Measurements from ENCODE around the gene VARS2. TPM values are rescaled to one million over a fixed set of nuclear protein-coding genes. Genes with fewer than 3 reads are reported as not detected.

Gene VARS2
- total RNA-seq, 2 donors from 2014 or later = 12.1 to 13.6 TPM

DNA sequence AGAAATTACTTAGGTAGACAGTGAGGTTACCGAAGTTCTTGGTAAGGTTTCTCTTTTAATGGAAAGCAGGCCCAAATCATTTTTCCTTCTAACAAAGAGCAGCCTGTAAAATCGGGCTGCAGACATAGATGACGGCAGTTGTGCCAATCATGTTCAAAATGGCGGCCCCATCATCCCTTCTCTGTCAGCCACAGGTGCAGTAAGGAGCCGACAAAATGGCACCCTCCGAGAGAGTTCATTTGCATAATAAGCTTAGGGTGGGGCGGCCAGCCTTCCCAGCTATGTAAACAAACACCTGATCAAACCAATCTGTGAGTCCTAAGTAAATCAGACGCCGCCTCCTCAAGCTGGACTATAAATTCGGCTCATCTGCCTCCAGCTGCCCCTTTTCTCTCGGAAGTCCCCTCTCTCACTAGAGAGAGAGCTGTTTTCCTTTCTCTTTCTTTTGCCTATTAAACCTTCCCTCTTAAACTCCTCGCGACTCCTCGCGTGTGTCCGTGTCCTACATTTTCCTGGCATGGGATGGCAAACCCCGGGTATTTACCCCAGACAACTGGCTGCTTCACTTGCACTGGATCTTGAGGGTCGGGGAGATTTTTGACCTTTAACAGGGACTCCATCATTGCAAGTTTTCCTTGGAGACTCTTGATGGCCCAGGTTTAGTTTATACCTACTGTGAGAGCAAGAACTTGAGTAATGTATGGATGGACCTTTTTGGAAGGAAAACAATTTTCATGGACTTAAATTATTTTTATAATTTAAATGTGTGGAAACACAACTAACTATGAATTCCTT is 38.6 kb upstream of the VARS2 start:
- peaks cover 0 to 17% of the 10 kb centered on the region in 2 donors for H3K4me1 ChIP-seq
- no peak overlapping the region for H3K27ac ChIP-seq
- no peak for DNase-seq (ENCODE audit: low spot score)
- H3K9me3 ChIP-seq = peaks cover 0 to 3% of the 10 kb centered on the region in 2 donors
- H3K27me3 ChIP-seq = no peaks in the 10 kb centered on the region
- H3K36me3 ChIP-seq = no peaks in the 10 kb centered on the region
- no peak overlapping the region for H3K4me3 ChIP-seq
- TF ChIP-seq, protein P1, sequence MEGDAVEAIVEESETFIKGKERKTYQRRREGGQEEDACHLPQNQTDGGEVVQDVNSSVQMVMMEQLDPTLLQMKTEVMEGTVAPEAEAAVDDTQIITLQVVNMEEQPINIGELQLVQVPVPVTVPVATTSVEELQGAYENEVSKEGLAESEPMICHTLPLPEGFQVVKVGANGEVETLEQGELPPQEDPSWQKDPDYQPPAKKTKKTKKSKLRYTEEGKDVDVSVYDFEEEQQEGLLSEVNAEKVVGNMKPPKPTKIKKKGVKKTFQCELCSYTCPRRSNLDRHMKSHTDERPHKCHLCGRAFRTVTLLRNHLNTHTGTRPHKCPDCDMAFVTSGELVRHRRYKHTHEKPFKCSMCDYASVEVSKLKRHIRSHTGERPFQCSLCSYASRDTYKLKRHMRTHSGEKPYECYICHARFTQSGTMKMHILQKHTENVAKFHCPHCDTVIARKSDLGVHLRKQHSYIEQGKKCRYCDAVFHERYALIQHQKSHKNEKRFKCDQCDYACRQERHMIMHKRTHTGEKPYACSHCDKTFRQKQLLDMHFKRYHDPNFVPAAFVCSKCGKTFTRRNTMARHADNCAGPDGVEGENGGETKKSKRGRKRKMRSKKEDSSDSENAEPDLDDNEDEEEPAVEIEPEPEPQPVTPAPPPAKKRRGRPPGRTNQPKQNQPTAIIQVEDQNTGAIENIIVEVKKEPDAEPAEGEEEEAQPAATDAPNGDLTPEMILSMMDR (IDR thresholded peaks at IDR 0.05) = no peak

DNA sequence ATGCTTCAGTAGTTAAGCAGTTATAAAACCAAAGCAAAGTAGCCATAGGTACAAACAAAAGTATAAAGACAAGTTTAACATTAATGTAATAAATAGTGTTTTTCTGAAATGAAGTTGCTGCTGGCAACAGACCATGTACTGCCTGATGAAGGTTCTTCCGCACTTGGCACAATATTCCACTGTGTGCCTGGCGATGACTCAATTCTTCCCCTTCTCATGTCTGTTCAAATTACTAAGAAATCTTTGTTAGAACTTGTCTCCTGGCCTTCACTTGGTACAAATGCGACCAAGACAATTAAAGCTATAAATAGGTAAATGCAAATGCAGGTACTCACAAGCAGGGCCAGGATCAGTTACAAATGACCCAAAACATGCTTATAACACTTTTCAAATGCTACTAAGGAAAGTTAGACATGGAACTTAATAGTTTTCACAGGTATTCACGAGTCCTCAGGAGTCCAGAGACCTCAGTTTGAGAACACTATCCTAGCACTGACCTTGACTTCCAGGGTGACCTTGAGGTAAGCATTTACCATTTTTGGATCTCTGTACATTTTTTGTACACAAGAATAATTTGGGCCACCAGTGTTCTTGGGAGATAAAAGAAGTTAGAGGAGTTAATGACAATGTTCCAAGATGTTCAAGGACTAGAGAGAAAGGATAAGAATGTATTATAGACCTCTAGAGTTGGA is 37.9 kb upstream of the VARS2 start:
- no peaks in the 10 kb centered on the region for H3K27me3 ChIP-seq
- TF ChIP-seq, protein P1 (IDR thresholded peaks at IDR 0.05) = no peak

DNA sequence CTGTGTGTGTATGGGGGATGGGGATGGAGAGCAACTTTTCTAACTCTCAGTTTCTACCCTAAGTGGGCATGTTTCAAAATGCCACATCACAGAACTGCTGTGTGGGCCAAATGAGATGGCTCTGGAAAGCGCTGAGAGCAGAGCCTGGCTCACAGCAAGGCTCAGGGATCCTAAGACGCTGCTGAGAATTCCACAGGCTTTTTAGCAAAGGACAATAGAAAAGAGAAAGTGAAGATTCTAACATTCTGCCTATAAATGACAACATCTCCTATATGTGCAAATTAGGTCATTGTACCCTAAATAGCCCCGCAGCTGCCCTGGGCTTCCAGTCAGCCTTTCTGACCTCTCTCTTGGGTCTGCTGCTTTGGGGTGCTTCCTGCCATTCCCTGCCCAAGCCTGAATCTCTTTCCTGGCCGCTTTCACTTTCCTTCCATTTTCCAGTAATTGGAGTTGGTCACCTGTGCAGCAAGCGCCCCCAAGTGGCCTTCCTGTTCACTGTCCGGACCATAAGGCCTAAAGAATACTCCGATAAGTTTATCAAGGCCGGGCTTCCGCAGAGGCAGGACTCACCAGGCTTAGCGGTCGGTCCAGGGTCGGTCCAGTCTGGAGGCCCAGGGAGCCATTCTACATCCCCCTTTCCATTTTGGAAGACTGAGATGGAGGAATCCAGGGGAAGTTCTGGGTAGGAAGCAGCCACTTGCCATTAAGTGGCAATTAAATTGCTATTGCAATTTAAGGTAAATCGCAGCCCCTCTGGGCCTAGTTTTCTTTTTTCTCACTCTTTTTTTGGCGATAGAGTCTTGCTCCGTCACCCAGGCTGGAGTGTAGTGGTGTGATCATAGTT is 36.4 kb upstream of the VARS2 start:
- peak; percentile 96 for DNase-seq (ENCODE audit: low spot score)

More for the DNA sequence above, 37.9 kb upstream of the VARS2 start:
- no peak for DNase-seq (ENCODE audit: low spot score)
- Histone ChIP-seq H3K9me3 (peaks cover 0 to 3% of the 10 kb centered on the region in 2 donors), H3K27ac (peak overlapping the region in 1 of 2 donors; percentile 67), H3K4me1 (peaks cover 0 to 17% of the 10 kb centered on the region in 2 donors), H3K4me3 (no peak overlapping the region), H3K36me3 (no peaks in the 10 kb centered on the region)

DNA sequence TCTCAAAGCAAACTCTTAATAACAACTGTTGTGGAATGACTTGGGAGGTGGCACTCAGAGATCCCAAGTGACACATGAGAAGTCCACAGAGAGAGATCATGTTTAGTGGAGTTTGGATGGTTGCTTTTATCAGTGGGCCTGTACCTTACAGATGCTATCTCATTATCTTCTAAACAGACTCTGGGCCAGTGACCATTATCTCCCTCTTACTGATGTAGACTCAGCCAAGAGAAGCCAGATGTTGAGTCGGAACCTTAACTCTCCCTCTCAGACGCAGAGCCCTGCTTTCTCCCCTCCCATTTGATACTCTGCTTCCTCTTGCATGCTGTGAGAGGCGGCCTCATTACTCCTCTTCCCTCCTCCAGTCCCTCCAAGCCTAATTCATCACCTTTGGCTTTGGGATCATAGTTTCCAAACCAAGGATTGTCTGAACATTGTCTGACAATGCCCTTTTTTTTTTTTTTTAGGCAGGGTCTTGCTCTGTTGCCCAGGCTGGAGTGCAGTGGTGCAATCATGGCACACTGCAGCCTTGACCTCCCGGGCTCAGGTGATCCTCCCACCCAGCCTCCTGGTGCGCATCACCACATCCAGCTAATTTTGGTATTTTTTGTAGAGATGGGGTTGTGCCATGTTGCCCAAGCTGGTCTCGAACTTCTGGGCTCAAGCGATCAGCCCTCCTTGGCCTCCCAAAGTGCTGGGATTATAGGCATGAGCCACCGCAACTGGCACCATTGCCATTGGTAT is 34.2 kb upstream of the VARS2 start:
- Histone ChIP-seq H3K27ac (no peak overlapping the region), H3K36me3 (no peaks in the 10 kb centered on the region), H3K4me1 (peaks cover 0 to 42% of the 10 kb centered on the region in 2 donors), H3K4me3 (no peak overlapping the region), H3K9me3 (no peaks in the 10 kb centered on the region), H3K27me3 (no peaks in the 10 kb centered on the region)
- TF ChIP-seq, protein P1 (IDR thresholded peaks at IDR 0.05) = no peak
- DNase-seq (ENCODE audit: low spot score) = no peak

More for the DNA sequence above, 36.4 kb upstream of the VARS2 start:
- peaks cover 0 to 25% of the 10 kb centered on the region in 2 donors for H3K4me1 ChIP-seq
- H3K27me3 ChIP-seq = no peaks in the 10 kb centered on the region
- H3K36me3 ChIP-seq = no peaks in the 10 kb centered on the region
- H3K27ac ChIP-seq = peak overlapping the region; percentile 67 to 76
- H3K4me3 ChIP-seq = peak overlapping the region; percentile 15 to 44
- TF ChIP-seq, protein P1 (IDR thresholded peaks at IDR 0.05) = peak; percentile 73 to 91
- no peaks in the 10 kb centered on the region for H3K9me3 ChIP-seq

DNA sequence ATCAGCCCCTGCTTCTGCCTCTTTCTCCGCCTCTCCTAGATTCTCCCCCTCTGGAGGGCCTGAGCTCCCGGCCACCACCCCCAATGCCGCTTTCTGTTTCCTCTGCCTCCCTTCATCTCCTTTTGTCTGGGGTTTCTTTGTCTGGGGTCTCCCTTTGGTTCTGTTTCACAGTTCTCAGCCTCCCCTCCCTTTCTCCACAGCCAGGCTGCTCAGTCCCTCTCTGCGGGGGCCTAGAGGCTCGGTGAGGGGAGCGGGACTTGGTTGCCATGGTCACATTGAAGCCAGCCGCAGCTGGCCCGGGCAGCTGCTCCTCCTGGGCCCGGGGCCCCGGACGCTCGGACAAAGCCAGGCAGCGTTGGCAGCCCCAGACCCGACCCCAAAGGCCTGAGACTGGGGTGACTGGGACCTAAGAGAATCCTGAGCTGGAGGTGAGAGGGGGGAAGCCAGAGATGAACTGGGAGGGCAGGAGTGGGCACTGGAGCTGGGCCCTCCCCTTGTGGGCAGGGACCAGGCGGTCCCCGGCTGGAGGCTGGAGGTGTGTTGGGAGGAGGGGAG is 33.3 kb upstream of the VARS2 start:
- Histone ChIP-seq H3K27me3 (no peaks in the 10 kb centered on the region), H3K27ac (no peak overlapping the region), H3K4me3 (no peak overlapping the region), H3K4me1 (peaks cover 0 to 51% of the 10 kb centered on the region in 2 donors), H3K9me3 (no peaks in the 10 kb centered on the region), H3K36me3 (no peaks in the 10 kb centered on the region)
- DNase-seq (ENCODE audit: low spot score) = no peak
- TF ChIP-seq, protein P1 (IDR thresholded peaks at IDR 0.05) = no peak
